GM12878 (cell line): ENCODE results near the gene SPPL2B. TPM values are rescaled to one million over a fixed set of nuclear protein-coding genes. Genes with fewer than 3 reads are reported as not detected.

Experiments
- ATAC-seq: fragments of 200-7000 bp; cut with Tn5 transposase; 3 replicates; pipeline ENCODE4 v1.9.1; 2020; ENCODE audit warnings: mild to moderate bottlenecking, moderate library complexity
- BruUV-seq: library from RNA; stranded (reverse); fragments of 400-500 nt; replicated peaks from 2 replicates; lab custom pipeline; 2021; lab: Mats Ljungman, UMichigan
- CTCF ChIA-PET: fragments of 300-600 bp; sonication (Branson Sonifier 250); formaldehyde crosslinking; extraction: SDS; loops from one replicate; lab custom pipeline; 2021; ENCODE audit warnings: inconsistent platforms; lab: Yijun Ruan, JAX
- POLR2A ChIA-PET: fragments of 350-600 bp; formaldehyde crosslinking; extraction: SDS; loops from one replicate; lab custom pipeline; 2021; ENCODE audit warnings: inconsistent platforms; lab: Charles Lee
- RAD21 ChIA-PET: fragments of 300-600 bp; sonication (Branson Sonifier 250); formaldehyde crosslinking; loops from one replicate; lab custom pipeline; 2023; ENCODE audit warnings: antibody characterized with exemption; ENCODE audit not compliant: unreplicated experiment; lab: Charles Lee
- SMC1A ChIA-PET: fragments of 300-600 bp; sonication (Branson Sonifier 250); formaldehyde crosslinking; loops from one replicate; lab custom pipeline; 2023; ENCODE audit not compliant: unreplicated experiment, uncharacterized antibody; lab: Charles Lee
- DNase-seq: peaks from one replicate; pipeline ENCODE4 v3.0.0-alpha.2; 2011; ENCODE audit warnings: low read depth, low spot score
- FAIRE-seq: peaks from 3 replicates; lab custom pipeline; 2011; peaks lifted over from hg19 to GRCh38; lab: Jason Lieb, UNC
- H2AFZ ChIP-seq: 2 replicates; pipeline ENCODE4 v1.6.0; 2011; ENCODE audit warnings: low read depth, low read length, control low read depth; ENCODE audit not compliant: control insufficient read depth
- H3K27ac ChIP-seq: 2 replicates; pipeline ENCODE4 v1.5.1; 2011; ENCODE audit warnings: control low read depth; ENCODE audit not compliant: control insufficient read depth, insufficient read depth
- H3K27me3 ChIP-seq, 2 experiments: replicated peaks in 1 of 2; 2 replicates each; pipeline versions ENCODE4 v1.6.0 to v1.6.1; 2011; ENCODE audit warnings: low read length in 1 of 2; ENCODE audit not compliant: control insufficient read depth in 2 of 2, insufficient read depth in 2 of 2
- H3K36me3 ChIP-seq, 2 experiments: 2 replicates each; pipeline ENCODE4 v1.5.1; 2011; ENCODE audit warnings: low read length in 1 of 2; ENCODE audit not compliant: control insufficient read depth in 2 of 2, insufficient read depth in 2 of 2
- H3K4me1 ChIP-seq: 2 replicates; pipeline ENCODE4 v1.6.1; 2011; ENCODE audit warnings: mild to moderate bottlenecking, low read length, moderate library complexity, mixed read lengths; ENCODE audit not compliant: control insufficient read depth, insufficient read depth
- H3K4me2 ChIP-seq: 2 replicates; pipeline ENCODE4 v1.6.0; 2011; ENCODE audit warnings: control low read depth; ENCODE audit not compliant: control insufficient read depth, insufficient read depth
- H3K4me3 ChIP-seq: fragments of 200-600 bp; sonication (generic); 2 replicates; pipeline ENCODE4 v1.5.1; 2016
- H3K79me2 ChIP-seq: 2 replicates; pipeline ENCODE4 v1.6.0; 2011; ENCODE audit warnings: low read length; ENCODE audit not compliant: control insufficient read depth, insufficient read depth
- H3K9ac ChIP-seq: 2 replicates; pipeline ENCODE4 v1.8.0; 2011; ENCODE audit warnings: low read length, control low read depth, mixed read lengths; ENCODE audit not compliant: control insufficient read depth, insufficient read depth
- H3K9me3 ChIP-seq: replicated peaks from 3 replicates; pipeline ENCODE4 v1.5.1; 2011; ENCODE audit warnings: mild to moderate bottlenecking, low read length; ENCODE audit not compliant: control insufficient read depth, insufficient read depth
- H4K20me1 ChIP-seq: 2 replicates; pipeline ENCODE4 v1.6.0; 2011; ENCODE audit not compliant: control insufficient read depth, insufficient read depth
- BCLAF1 ChIP-seq: fragments of 450-650 bp; IDR thresholded peaks from 2 replicates; pipeline ENCODE4 v1.6.1; 2017; ENCODE audit warnings: antibody characterized with exemption, mild to moderate bottlenecking, moderate library complexity
- CTCF ChIP-seq, 3 experiments: IDR thresholded peaks in 2 of 3; conservative IDR thresholded peaks in 1 of 3; 2 replicates each; pipeline ENCODE4 v1.5.1; 2011; ENCODE audit warnings: low read depth in 3 of 3, low read length in 3 of 3, mild to moderate bottlenecking in 3 of 3, control low read depth in 2 of 3, moderate library complexity in 2 of 3, inconsistent platforms in 1 of 3, mixed read lengths in 1 of 3; ENCODE audit not compliant: control insufficient read depth in 2 of 3, insufficient read depth in 1 of 3; ENCODE audit errors: extremely low read depth in 1 of 3
- DPF2 ChIP-seq: fragments of 450-650 bp; IDR thresholded peaks from 2 replicates; pipeline ENCODE4 v1.6.1; 2017; ENCODE audit warnings: mild to moderate bottlenecking
- FOS ChIP-seq: IDR thresholded peaks from 3 replicates; pipeline ENCODE4 v1.6.1; 2011; ENCODE audit warnings: borderline replicate concordance; ENCODE audit not compliant: insufficient read length; ENCODE audit errors: extremely low read depth
- MAX ChIP-seq: IDR thresholded peaks from 2 replicates; pipeline ENCODE4 v1.6.1; 2012; ENCODE audit warnings: low read depth, low read length, improper control_type of control experiment
- SREBF1 ChIP-seq: IDR thresholded peaks from 2 replicates; pipeline ENCODE4 v1.6.1; 2012; ENCODE audit warnings: mild to moderate bottlenecking, low read length
- TAF1 ChIP-seq: IDR thresholded peaks from 2 replicates; pipeline ENCODE4 v1.6.1; 2011; ENCODE audit warnings: mild to moderate bottlenecking, low read depth, low read length, borderline replicate concordance
- WRNIP1 ChIP-seq: IDR thresholded peaks from 2 replicates; pipeline ENCODE4 v1.6.1; 2011; ENCODE audit warnings: low read depth, low read length, improper control_type of control experiment, borderline replicate concordance
- ZNF384 ChIP-seq: IDR thresholded peaks from 2 replicates; pipeline ENCODE4 v1.6.1; 2012; ENCODE audit warnings: low read depth, mild to moderate bottlenecking, low read length, improper control_type of control experiment, borderline replicate concordance
- WGBS: methylation state at CpG from one replicate; pipeline ENCODE4 v1.1.6; 2016; ENCODE audit warnings: low lambda C conversion rate; ENCODE audit not compliant: insufficient replicate concordance, insufficient coverage; ENCODE audit errors: missing lambda C conversion rate; 5-methylcytosine and 5-hydroxymethylcytosine counted together
- in situ Hi-C: fragments of 300-500 bp; cut with MboI; formaldehyde crosslinking; loops from 9 replicates; pipeline ENCODE4 v1.14.3; 2018; ENCODE audit warnings: mixed read lengths
- intact Hi-C: fragments of 100-400 bp; cut with micrococcal nuclease; formaldehyde crosslinking; loops from one replicate; pipeline ENCODE4 v1.14.2; 2022; ENCODE audit not compliant: unreplicated experiment
- polyA plus RNA-seq, 11 experiments: library from polyadenylated mRNA; depleted of rRNA in 4 of 11; unstranded in 6 of 11; stranded (reverse) in 5 of 11; fragments of >200 nt; fragmentation: Nextera tagmentation in 4 of 11; fragmentation: Illumina TruSeq in 1 of 11; extraction: Ambion mirVana in 4 of 11; extraction: Trizol in 1 of 11; gene quantifications; 1 replicate in 1 of 11; 2 replicates in 10 of 11; pipeline versions ENCODE4 v1.2.1 to v1.2.3, GENCODE V29; 2011 to 2016; ENCODE audit warnings: inconsistent platforms in 2 of 11, missing spikeins in 2 of 11, low read depth in 1 of 11
- total RNA-seq, 4 experiments: library from RNA; depleted of rRNA in 3 of 4; stranded (reverse); fragments of >200 nt in 3 of 4; fragmentation: Illumina TruSeq in 1 of 4; extraction: Trizol in 1 of 4; gene quantifications; 2 replicates each; pipeline versions ENCODE4 v1.2.1 to v1.2.3, GENCODE V29; 2013 to 2021

Gene SPPL2B
- total and polyA plus RNA-seq, 10 of the 15 experiments (the other 5 are each of a cell fraction or from before 2014, with no cell fraction given): 0.29 to 56.5 (median 18.3) TPM

GRCh38 chr19:2357279-2358206 is 29.1 kb downstream of the SPPL2B start:
- BruUV-seq: no TSS peak
- H2AFZ ChIP-seq: no peak overlapping the region
- intact Hi-C loops: no loop called here
- H3K27me3 ChIP-seq: no peaks in the 10 kb centered on the region
- no peaks in the 10 kb centered on the region for H4K20me1 ChIP-seq
- 85% methylated on average over 3 of the region's 3 CpGs for WGBS
- SMC1A ChIA-PET: no interaction called here
- no peaks in the 10 kb centered on the region for H3K79me2 ChIP-seq
- CTCF ChIA-PET: no interaction called here
- no peak for TF ChIP-seq BCLAF1
- no peak for TF ChIP-seq ZNF384
- no peak for TF ChIP-seq SREBF1
- TF ChIP-seq FOS: no peak
- no peak for TF ChIP-seq WRNIP1
- no peak for TF ChIP-seq MAX
- no peak for TF ChIP-seq TAF1
- no peak for TF ChIP-seq DPF2
- no peak for TF ChIP-seq CTCF (IDR thresholded peaks at IDR 0.05 in 2 of 3, conservative IDR thresholded peaks at IDR 0.05 in 1 of 3; ENCODE audit: control insufficient read depth in 2 of 3, extremely low read depth in 1 of 3, insufficient read depth in 1 of 3, low read depth in 3 of 3, low read length in 3 of 3)
- TF ChIP-seq, all 136 proteins: peak for 0
- ChIA-PET POLR2A (no interaction called here), RAD21 (no interaction called here)
- Histone ChIP-seq H3K4me2 (no peak overlapping the region), H3K4me1 (no peaks in the 10 kb centered on the region), H3K9me3 (no peaks in the 10 kb centered on the region; the same call in 2 of the 3 replicates), H3K9ac (no peak overlapping the region), H3K36me3 (no peaks in the 10 kb centered on the region), H3K27ac (no peak overlapping the region), H3K4me3 (no peak overlapping the region)
- in situ Hi-C loops: no loop called here
- FAIRE-seq (peak; percentile 74), DNase-seq (no peak), ATAC-seq (no peak)
